Subcutaneous adipose tissue (tissue), 4 donors: ENCODE results near the gene PRIMPOL. TPM values are rescaled to one million over a fixed set of nuclear protein-coding genes. Genes with fewer than 3 reads are reported as not detected.

ENCODE experiments used
- CTCF ChIP-seq: fragments of 450-650 bp; IDR thresholded peaks from one replicate; pipeline ENCODE4 v1.5.1; 2016; ENCODE audit warnings: low read depth, mild to moderate bottlenecking, control low read depth, antibody characterized with exemption, moderate library complexity
- total RNA-seq, 4 donors: library from RNA; depleted of rRNA; stranded (reverse); fragments of >200 nt; gene quantifications; one replicate each; pipeline ENCODE4 v1.1.0, GENCODE V29; 2016

Gene PRIMPOL
- total RNA-seq, 4 donors from 2014 or later: 14.8 to 27.3 (median 19.3) TPM

GRCh38 chr4:184657144-184657543 lies 7.6 kb downstream of the PRIMPOL start:
- no peak for TF ChIP-seq CTCF

GRCh38 chr4:184660978-184661377 lies 11.4 kb downstream of the PRIMPOL start:
- TF ChIP-seq CTCF: no peak

- TF ChIP-seq CTCF: no peak
These were observed 12.7 kb downstream of the PRIMPOL start for GRCh38 chr4:184662236-184662635.

GRCh38 chr4:184664445-184665210 lies 15.1 kb downstream of the PRIMPOL start:
- TF ChIP-seq CTCF: no peak

- no peak for TF ChIP-seq CTCF
These were observed 17.1 kb downstream of the PRIMPOL start for GRCh38 chr4:184666670-184667069.

GRCh38 chr4:184668096-184668495 lies 18.6 kb downstream of the PRIMPOL start:
- no peak for TF ChIP-seq CTCF

GRCh38 chr4:184668511-184669114 lies 19.1 kb downstream of the PRIMPOL start:
- TF ChIP-seq CTCF: no peak
